Measurements from ENCODE around the gene WSCD2.

DNA sequence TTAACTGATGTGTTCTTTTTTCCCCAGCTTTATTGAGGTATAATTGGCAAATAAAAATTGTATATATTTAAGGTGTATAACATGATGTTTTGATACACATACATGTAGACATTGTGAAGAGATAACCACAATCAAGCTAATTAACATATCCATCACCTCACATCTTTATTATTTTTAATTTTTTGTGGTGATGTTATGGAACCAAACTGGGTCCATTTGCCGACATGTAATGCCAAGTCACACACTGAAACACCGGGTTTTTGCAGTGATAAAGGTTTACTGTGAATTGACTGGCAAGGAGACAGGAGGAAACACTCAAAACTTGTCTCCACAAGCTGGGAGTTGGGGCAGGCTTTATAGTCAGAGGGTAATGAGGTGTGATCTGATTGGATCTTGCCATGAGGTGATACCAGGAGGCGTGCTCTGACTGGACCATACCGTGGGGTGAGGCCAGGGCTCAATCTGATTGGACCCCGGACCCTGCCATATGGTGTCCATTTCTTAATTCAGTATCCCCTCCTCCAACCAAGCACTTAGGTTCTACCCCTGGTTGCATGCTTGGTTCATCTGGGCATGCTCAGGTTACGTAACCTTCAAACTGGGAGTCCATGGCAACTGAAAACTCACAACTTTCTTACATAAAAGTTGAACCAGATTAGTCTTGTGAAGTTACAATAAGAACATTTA is 11.8 kb upstream of the WSCD2 start:
- no peak for TF ChIP-seq EZH2 (IDR thresholded peaks at IDR 0.05; ENCODE audit: borderline replicate concordance, insufficient read depth, low read depth, low read length, poor library complexity, severe bottlenecking)
- TF ChIP-seq, protein P1, sequence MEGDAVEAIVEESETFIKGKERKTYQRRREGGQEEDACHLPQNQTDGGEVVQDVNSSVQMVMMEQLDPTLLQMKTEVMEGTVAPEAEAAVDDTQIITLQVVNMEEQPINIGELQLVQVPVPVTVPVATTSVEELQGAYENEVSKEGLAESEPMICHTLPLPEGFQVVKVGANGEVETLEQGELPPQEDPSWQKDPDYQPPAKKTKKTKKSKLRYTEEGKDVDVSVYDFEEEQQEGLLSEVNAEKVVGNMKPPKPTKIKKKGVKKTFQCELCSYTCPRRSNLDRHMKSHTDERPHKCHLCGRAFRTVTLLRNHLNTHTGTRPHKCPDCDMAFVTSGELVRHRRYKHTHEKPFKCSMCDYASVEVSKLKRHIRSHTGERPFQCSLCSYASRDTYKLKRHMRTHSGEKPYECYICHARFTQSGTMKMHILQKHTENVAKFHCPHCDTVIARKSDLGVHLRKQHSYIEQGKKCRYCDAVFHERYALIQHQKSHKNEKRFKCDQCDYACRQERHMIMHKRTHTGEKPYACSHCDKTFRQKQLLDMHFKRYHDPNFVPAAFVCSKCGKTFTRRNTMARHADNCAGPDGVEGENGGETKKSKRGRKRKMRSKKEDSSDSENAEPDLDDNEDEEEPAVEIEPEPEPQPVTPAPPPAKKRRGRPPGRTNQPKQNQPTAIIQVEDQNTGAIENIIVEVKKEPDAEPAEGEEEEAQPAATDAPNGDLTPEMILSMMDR (IDR thresholded peaks at IDR 0.05) = no peak
